ENCODE results near the gene PARD6B. TPM values are rescaled to one million over a fixed set of nuclear protein-coding genes. Genes with fewer than 3 reads are reported as not detected.
A peak's percentile ranks its signal among the peaks of the same experiment; 100 is the strongest.

The PARD6B gene
- total RNA-seq = 1 to 10 TPM; 1.7 to 7.1 (median 3.7) TPM
- 1 to 10 TPM; 1.3 to 3.1 TPM for polyA plus RNA-seq
- long read RNA-seq, donor 1, partial matches to known transcripts = 0 of 1 reads
- long read RNA-seq, donor 1, other reads (novel, unspliced or antisense) = 1 of 1 reads
- long read RNA-seq, donor 2, full-length matches to known transcripts = 2 of 2 reads
- long read RNA-seq, donor 2, partial matches to known transcripts = 0 of 2 reads
- long read RNA-seq, donor 2, other reads (novel, unspliced or antisense) = 0 of 2 reads
- long read RNA-seq, donor 3, partial matches to known transcripts = 0 of 9 reads
- long read RNA-seq, donor 3, other reads (novel, unspliced or antisense) = 9 of 9 reads

- Histone ChIP-seq H3K27me3 (peaks cover 0 to 17% (median 3%) of the 10 kb centered on the region in 7 donors), H3K27ac (peak within 1 kb of the TSS; percentile 59 to 89 (median 82)), H3K36me3 (no peaks in the 10 kb centered on the region), H3K4me1 (peaks cover 0 to 35% (median 21%) of the 10 kb centered on the region in 9 donors), H3K9me3 (no peaks in the 10 kb centered on the region), H3K4me3 (peak within 1 kb of the TSS; percentile 50 to 93 (median 84))
- DNase-seq = peak; percentile 94 to 95
- 0 to 1% methylated on average over 51 to 113 of the region's 114 CpGs for WGBS, 2 donors
- ATAC-seq = peak; percentile 97 to 99 (median 98)
- TF ChIP-seq, protein P1, sequence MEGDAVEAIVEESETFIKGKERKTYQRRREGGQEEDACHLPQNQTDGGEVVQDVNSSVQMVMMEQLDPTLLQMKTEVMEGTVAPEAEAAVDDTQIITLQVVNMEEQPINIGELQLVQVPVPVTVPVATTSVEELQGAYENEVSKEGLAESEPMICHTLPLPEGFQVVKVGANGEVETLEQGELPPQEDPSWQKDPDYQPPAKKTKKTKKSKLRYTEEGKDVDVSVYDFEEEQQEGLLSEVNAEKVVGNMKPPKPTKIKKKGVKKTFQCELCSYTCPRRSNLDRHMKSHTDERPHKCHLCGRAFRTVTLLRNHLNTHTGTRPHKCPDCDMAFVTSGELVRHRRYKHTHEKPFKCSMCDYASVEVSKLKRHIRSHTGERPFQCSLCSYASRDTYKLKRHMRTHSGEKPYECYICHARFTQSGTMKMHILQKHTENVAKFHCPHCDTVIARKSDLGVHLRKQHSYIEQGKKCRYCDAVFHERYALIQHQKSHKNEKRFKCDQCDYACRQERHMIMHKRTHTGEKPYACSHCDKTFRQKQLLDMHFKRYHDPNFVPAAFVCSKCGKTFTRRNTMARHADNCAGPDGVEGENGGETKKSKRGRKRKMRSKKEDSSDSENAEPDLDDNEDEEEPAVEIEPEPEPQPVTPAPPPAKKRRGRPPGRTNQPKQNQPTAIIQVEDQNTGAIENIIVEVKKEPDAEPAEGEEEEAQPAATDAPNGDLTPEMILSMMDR (IDR thresholded peaks at IDR 0.05) = peak in 1 of 9 donors; percentile 9
- intact Hi-C loops (cut with DNase I) = loop anchor here in 2 of 10 donors (5.0 to 10.0 kb wide), 2 partner anchors 69 to 136 kb away; no protein-coding TSS in a partner anchor
Observed at GRCh38 chr20:50731055-50731929, at the start of gene PARD6B. PARD6B (plus strand) TSS chr20:50731580; CDS start chr20:50731787, 207 bp downstream.

GRCh38 chr20:50682065-50682464, 49.3 kb upstream of the PARD6B start:
- H3K36me3 ChIP-seq = no peaks in the 10 kb centered on the region
- no peaks in the 10 kb centered on the region for H3K9me3 ChIP-seq
- TF ChIP-seq, protein P1 (IDR thresholded peaks at IDR 0.05) = no peak
- 81 to 84% methylated on average over 4 of the region's 4 CpGs for WGBS, 2 donors
- intact Hi-C loops (cut with DNase I) = no loop called here
- H3K4me1 ChIP-seq = peaks cover 0 to 22% (median 8%) of the 10 kb centered on the region in 9 donors
- H3K27ac ChIP-seq = no peak overlapping the region
- DNase-seq (no peak), ATAC-seq (no peak)
- no peak overlapping the region for H3K4me3 ChIP-seq
- no peaks in the 10 kb centered on the region for H3K27me3 ChIP-seq

DNA sequence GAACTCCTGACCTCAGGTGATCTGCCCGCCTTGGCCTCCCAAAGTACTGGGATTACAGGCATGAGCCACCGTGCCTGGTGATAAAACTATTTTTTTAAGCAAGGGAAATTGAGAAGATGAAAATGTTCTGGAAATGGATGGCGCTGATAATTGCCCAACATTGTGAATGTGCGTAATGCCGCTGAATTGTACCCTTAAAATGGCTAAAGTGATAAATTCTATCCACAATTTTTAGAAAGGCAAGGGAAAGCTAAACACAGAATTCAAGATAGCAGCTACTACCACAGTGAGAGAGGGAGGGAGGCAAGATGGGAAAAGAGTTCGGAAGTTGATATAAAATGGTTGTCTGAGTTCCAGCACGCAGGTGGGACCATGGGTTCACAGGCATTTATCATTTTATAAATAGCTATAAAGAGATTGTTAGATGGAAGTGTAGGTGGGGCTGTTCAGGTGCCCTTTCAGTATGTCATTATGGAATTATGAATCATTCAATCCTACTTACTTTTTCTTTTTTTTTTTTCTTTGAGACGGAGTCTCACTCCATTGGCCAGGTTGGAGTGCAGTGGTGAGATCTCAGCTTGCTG, 48.3 kb upstream of the PARD6B start:
- Histone ChIP-seq H3K27me3 (no peaks in the 10 kb centered on the region), H3K4me3 (no peak overlapping the region), H3K27ac (no peak overlapping the region), H3K9me3 (no peaks in the 10 kb centered on the region), H3K36me3 (no peaks in the 10 kb centered on the region), H3K4me1 (peaks cover 0 to 22% (median 8%) of the 10 kb centered on the region in 9 donors)
- TF ChIP-seq, protein P1 (IDR thresholded peaks at IDR 0.05) = no peak
- intact Hi-C loops (cut with DNase I) = no loop called here
- DNase-seq (no peak), ATAC-seq (no peak)
- WGBS, 2 donors = 89 to 93% methylated on average over 8 of the region's 8 CpGs

DNA sequence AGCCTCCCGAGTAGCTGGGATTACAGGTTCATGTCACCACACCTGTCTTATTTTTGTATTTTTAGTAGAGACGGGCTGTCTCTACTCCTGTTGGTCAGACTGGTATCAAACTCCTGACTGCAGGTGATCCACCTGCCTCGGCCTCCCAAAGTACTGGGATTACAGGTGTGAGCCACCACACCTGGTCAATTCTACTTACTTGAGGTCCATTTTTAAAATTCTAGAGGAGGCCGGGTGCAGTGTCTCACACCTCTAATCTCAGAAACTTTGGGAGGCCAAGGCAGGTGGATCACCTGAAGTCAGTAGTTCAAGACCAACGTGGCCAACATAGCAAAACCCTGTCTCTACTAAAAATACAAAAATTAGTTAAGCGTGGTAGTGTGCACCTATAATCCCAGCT, 47.8 kb upstream of the PARD6B start:
- intact Hi-C loops (cut with DNase I) = no loop called here

More for the DNA sequence above, 47.8 kb upstream of the PARD6B start:
- TF ChIP-seq, protein P1 (IDR thresholded peaks at IDR 0.05) = no peak
- Histone ChIP-seq H3K27ac (no peak overlapping the region), H3K27me3 (no peaks in the 10 kb centered on the region), H3K36me3 (no peaks in the 10 kb centered on the region), H3K4me3 (no peak overlapping the region), H3K4me1 (peaks cover 0 to 16% (median 2%) of the 10 kb centered on the region in 9 donors), H3K9me3 (no peaks in the 10 kb centered on the region)
- no peak for DNase-seq
- ATAC-seq = no peak
- WGBS, 2 donors = 95% methylated on average over 6 of the region's 6 CpGs

Data from heart right ventricle (tissue), 16 donors.